A673 (cell line): ENCODE data around the gene CTNNA3.

Source experiments
- CTCF ChIP-seq: fragments of 300-800, 200-600 bp; sonication (generic); conservative IDR thresholded peaks from 2 replicates; pipeline ENCODE4 v1.5.1; 2017; ENCODE audit warnings: low read depth, mild to moderate bottlenecking, antibody characterized with exemption, low read length, moderate library complexity, mixed read lengths
- EZH2 ChIP-seq: fragments of 200-600 bp; sonication (generic); IDR thresholded peaks from 2 replicates; pipeline ENCODE4 v1.6.1; 2017; ENCODE audit warnings: borderline replicate concordance, low read depth, mild to moderate bottlenecking, mixed read lengths, antibody characterized with exemption, low read length; ENCODE audit not compliant: poor library complexity, severe bottlenecking

- TF ChIP-seq CTCF (no peak), EZH2 (no peak)
Measured at GRCh38 chr10:66318761-66319160, 1377.2 kb downstream of the CTNNA3 start.
